HFFc6 (cell line): ENCODE results near the gene DSG3. TPM values are rescaled to one million over a fixed set of nuclear protein-coding genes. Genes with fewer than 3 reads are reported as not detected.

Experiments
- DNase-seq: peaks from one replicate; pipeline ENCODE4 v3.0.0-alpha.2; 2018
- H3K27ac Mint-ChIP-seq: 2 replicates; pipeline ENCODE4 v1.8.0; 2020; ENCODE audit warnings: mild to moderate bottlenecking, mixed read lengths
- H3K27me3 Mint-ChIP-seq: 2 replicates; pipeline ENCODE4 v1.8.0; 2021; ENCODE audit warnings: mild to moderate bottlenecking, moderate library complexity, mixed read lengths; ENCODE audit not compliant: insufficient read depth
- H3K36me3 Mint-ChIP-seq: 2 replicates; pipeline ENCODE4 v1.8.0; 2021; ENCODE audit warnings: low read depth, mixed read lengths
- H3K4me1 Mint-ChIP-seq: 2 replicates; pipeline ENCODE4 v1.8.0; 2020; ENCODE audit warnings: low read depth, mixed read lengths
- H3K4me3 Mint-ChIP-seq: 2 replicates; pipeline ENCODE4 v1.8.0; 2020; ENCODE audit warnings: mild to moderate bottlenecking, moderate library complexity, mixed read lengths
- H3K9me3 Mint-ChIP-seq: 2 replicates; pipeline ENCODE4 v1.8.0; 2020; ENCODE audit warnings: mild to moderate bottlenecking, mixed read lengths
- total RNA-seq, 6 experiments: library from RNA; stranded (reverse); fragmentation: NEBNext Ultra II Directional; extraction: Animal tissue kit (Norgen Biotek cat#: 25700); gene quantifications; 2 replicates in 1 of 6; 3 replicates in 5 of 6; pipeline ENCODE4 v1.2.3, GENCODE V29; 2021
- TF ChIP-seq, protein P1 (sequence below): fragments of 200-600 bp; sonication (generic); IDR thresholded peaks from 2 replicates; pipeline ENCODE4 v1.5.0; 2021; ENCODE audit warnings: antibody characterized with exemption, mild to moderate bottlenecking

DSG3 gene
- total RNA-seq, 6 experiments from 2014 or later = not detected

- Mint-ChIP-seq H3K27ac (no peak overlapping the region), H3K9me3 (peaks cover 18% of the 10 kb centered on the region), H3K4me3 (no peak overlapping the region), H3K36me3 (no peaks in the 10 kb centered on the region), H3K27me3 (no peaks in the 10 kb centered on the region; the same call in 1 of the 2 replicates), H3K4me1 (no peaks in the 10 kb centered on the region)
- DNase-seq = no peak
- TF ChIP-seq, protein P1, sequence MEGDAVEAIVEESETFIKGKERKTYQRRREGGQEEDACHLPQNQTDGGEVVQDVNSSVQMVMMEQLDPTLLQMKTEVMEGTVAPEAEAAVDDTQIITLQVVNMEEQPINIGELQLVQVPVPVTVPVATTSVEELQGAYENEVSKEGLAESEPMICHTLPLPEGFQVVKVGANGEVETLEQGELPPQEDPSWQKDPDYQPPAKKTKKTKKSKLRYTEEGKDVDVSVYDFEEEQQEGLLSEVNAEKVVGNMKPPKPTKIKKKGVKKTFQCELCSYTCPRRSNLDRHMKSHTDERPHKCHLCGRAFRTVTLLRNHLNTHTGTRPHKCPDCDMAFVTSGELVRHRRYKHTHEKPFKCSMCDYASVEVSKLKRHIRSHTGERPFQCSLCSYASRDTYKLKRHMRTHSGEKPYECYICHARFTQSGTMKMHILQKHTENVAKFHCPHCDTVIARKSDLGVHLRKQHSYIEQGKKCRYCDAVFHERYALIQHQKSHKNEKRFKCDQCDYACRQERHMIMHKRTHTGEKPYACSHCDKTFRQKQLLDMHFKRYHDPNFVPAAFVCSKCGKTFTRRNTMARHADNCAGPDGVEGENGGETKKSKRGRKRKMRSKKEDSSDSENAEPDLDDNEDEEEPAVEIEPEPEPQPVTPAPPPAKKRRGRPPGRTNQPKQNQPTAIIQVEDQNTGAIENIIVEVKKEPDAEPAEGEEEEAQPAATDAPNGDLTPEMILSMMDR = no peak
These were observed 78.8 kb downstream of the DSG3 start for GRCh38 chr18:31526374-31526773.

Other genes with a start within 250 kb of the DSG3 start
- not detected for gene DSG1, start 129.6 kb upstream of the DSG3 start, total RNA-seq
- not detected for gene DSG4, start 71.0 kb upstream of the DSG3 start, total RNA-seq
- gene DSG2, start 50.4 kb downstream of the DSG3 start, total RNA-seq = not detected
- not detected for gene TTR, start 144.1 kb downstream of the DSG3 start, total RNA-seq
- gene B4GALT6, start 236.8 kb downstream of the DSG3 start, total RNA-seq = not detected